Panc1 (cell line): Measurements from ENCODE around the gene TMEM242. TPM values are rescaled to one million over a fixed set of nuclear protein-coding genes. Genes with fewer than 3 reads are reported as not detected.

ENCODE experiments used
- ATAC-seq: fragments of 200-7000 bp; cut with Tn5 transposase; 2 replicates; pipeline ENCODE4 v1.9.1; 2020; ENCODE audit warnings: mild to moderate bottlenecking, moderate library complexity
- BruUV-seq: library from RNA; stranded (reverse); fragments of 400-500 nt; replicated peaks from 2 replicates; lab custom pipeline; 2021; lab: Mats Ljungman, UMichigan
- CTCF ChIA-PET: fragments of 300-600 bp; sonication (Branson Sonifier 250); formaldehyde crosslinking; loops from one replicate; lab custom pipeline; 2022; ENCODE audit warnings: antibody characterized with exemption; lab: Charles Lee
- POLR2A ChIA-PET: fragments of 300-600 bp; sonication (Branson Sonifier 250); formaldehyde crosslinking; loops from one replicate; lab custom pipeline; 2022; ENCODE audit warnings: antibody characterized with exemption; lab: Charles Lee
- DNase-seq: peaks from one replicate; pipeline ENCODE4 v3.0.0-alpha.2; 2010; ENCODE audit warnings: low read depth, low spot score
- H3K27ac ChIP-seq: 2 replicates; pipeline ENCODE4 v1.5.1; 2011; ENCODE audit warnings: mild to moderate bottlenecking, low read length, inconsistent platforms
- H3K27me3 ChIP-seq: fragments of 200-500 bp; sonication (Bioruptor generic); 2 replicates; pipeline ENCODE4 v1.6.0; 2014; ENCODE audit warnings: low read length, inconsistent platforms; ENCODE audit not compliant: control insufficient read depth, insufficient read depth
- H3K36me3 ChIP-seq: fragments of 200-500 bp; sonication (Bioruptor generic); 2 replicates; pipeline ENCODE4 v1.5.1; 2014; ENCODE audit warnings: inconsistent platforms, mild to moderate bottlenecking, low read length, moderate library complexity; ENCODE audit not compliant: control insufficient read depth, insufficient read depth
- H3K4me1 ChIP-seq: 2 replicates; pipeline ENCODE4 v1.5.1; 2011; ENCODE audit warnings: inconsistent platforms, mild to moderate bottlenecking, low read length, moderate library complexity; ENCODE audit not compliant: control insufficient read depth, insufficient read depth
- H3K4me3 ChIP-seq, 2 experiments: 2 replicates each; pipeline ENCODE4 v1.5.1; 2011 to 2012; ENCODE audit warnings: low read depth in 2 of 2, low read length in 2 of 2, mild to moderate bottlenecking in 2 of 2, inconsistent platforms in 1 of 2, moderate library complexity in 1 of 2
- H3K9me3 ChIP-seq: fragments of 200-500 bp; sonication (Bioruptor generic); 2 replicates; pipeline ENCODE4 v1.5.1; 2014; ENCODE audit warnings: low read depth, mild to moderate bottlenecking, inconsistent platforms, low read length, moderate library complexity; ENCODE audit not compliant: control insufficient read depth, insufficient read depth
- POLR2AphosphoS5 ChIP-seq: IDR thresholded peaks from 2 replicates; pipeline ENCODE4 v1.6.1; 2012; ENCODE audit warnings: mild to moderate bottlenecking, low read depth, low read length, moderate library complexity
- SIN3A ChIP-seq: IDR thresholded peaks from 2 replicates; pipeline ENCODE4 v1.6.1; 2012; ENCODE audit warnings: low read depth, mild to moderate bottlenecking, low read length, moderate library complexity, borderline replicate concordance; ENCODE audit not compliant: insufficient read depth
- TCF7L2 ChIP-seq: IDR thresholded peaks from 2 replicates; pipeline ENCODE4 v1.6.1; 2011; ENCODE audit warnings: mild to moderate bottlenecking, low read depth, low read length, inconsistent platforms
- in situ Hi-C: cut with HindIII; loops from 2 replicates; pipeline ENCODE4 v1.10.0; 2016; ENCODE audit warnings: low sequenced_read_pairs, low pct_unique_long_range_greater_than_20kb
- intact Hi-C: fragments of 100-400 bp; cut with micrococcal nuclease; formaldehyde crosslinking; loops from one replicate; pipeline ENCODE4 v1.10.0; 2022; ENCODE audit not compliant: unreplicated experiment
- total RNA-seq: library from RNA; stranded (reverse); gene quantifications from one replicate; pipeline ENCODE4 v1.2.1, GENCODE V29; 2021; ENCODE audit not compliant: unreplicated experiment
- TF ChIP-seq, protein P1 (sequence below), 2 experiments: IDR thresholded peaks; 2 replicates each; pipeline ENCODE4 v1.6.1; 2011 to 2012; ENCODE audit warnings: low read depth in 2 of 2, control low read depth in 1 of 2, low read length in 1 of 2, mild to moderate bottlenecking in 1 of 2, moderate library complexity in 1 of 2; ENCODE audit not compliant: insufficient read depth in 1 of 2
- TF ChIP-seq, protein P2 (sequence below): fragments of 450-650 bp; IDR thresholded peaks from 2 replicates; pipeline ENCODE4 v1.5.1; 2017; ENCODE audit warnings: mild to moderate bottlenecking

The TMEM242 gene
- total RNA-seq, 1 experiment from 2014 or later, result 6.8 TPM

DNA sequence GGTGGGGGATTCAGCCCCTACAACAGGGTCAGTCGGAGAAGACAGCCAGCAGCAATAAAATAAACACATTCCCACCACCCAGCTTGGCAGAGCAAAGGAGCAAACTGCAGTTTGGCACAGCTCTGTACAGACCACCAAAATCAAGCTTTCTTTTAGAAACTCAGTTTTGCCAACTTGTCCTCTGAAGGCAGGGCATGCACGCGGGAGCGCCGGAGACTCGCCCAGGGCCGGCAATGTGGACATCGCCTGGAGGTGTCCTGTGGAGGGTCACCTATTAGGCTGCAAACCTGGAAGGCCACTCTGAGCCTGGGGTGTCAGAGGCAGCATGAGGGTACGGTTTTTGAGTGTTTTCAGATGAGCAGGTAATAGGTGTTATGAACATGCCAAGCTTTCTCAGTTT is 34.7 kb downstream of the TMEM242 start:
- Histone ChIP-seq H3K4me1 (no peaks in the 10 kb centered on the region), H3K36me3 (no peaks in the 10 kb centered on the region), H3K9me3 (no peaks in the 10 kb centered on the region), H3K27ac (no peak overlapping the region), H3K4me3 (no peak overlapping the region), H3K27me3 (no peaks in the 10 kb centered on the region)
- ChIA-PET CTCF (no interaction called here), POLR2A (no interaction called here)
- DNase-seq (no peak), ATAC-seq (no peak)
- BruUV-seq, result no TSS peak
- intact Hi-C loops (no loop called here), in situ Hi-C loops (no loop called here)
- TF ChIP-seq POLR2AphosphoS5 (no peak), SIN3A (no peak)
- TF ChIP-seq, protein P1, sequence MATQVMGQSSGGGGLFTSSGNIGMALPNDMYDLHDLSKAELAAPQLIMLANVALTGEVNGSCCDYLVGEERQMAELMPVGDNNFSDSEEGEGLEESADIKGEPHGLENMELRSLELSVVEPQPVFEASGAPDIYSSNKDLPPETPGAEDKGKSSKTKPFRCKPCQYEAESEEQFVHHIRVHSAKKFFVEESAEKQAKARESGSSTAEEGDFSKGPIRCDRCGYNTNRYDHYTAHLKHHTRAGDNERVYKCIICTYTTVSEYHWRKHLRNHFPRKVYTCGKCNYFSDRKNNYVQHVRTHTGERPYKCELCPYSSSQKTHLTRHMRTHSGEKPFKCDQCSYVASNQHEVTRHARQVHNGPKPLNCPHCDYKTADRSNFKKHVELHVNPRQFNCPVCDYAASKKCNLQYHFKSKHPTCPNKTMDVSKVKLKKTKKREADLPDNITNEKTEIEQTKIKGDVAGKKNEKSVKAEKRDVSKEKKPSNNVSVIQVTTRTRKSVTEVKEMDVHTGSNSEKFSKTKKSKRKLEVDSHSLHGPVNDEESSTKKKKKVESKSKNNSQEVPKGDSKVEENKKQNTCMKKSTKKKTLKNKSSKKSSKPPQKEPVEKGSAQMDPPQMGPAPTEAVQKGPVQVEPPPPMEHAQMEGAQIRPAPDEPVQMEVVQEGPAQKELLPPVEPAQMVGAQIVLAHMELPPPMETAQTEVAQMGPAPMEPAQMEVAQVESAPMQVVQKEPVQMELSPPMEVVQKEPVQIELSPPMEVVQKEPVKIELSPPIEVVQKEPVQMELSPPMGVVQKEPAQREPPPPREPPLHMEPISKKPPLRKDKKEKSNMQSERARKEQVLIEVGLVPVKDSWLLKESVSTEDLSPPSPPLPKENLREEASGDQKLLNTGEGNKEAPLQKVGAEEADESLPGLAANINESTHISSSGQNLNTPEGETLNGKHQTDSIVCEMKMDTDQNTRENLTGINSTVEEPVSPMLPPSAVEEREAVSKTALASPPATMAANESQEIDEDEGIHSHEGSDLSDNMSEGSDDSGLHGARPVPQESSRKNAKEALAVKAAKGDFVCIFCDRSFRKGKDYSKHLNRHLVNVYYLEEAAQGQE (IDR thresholded peaks at IDR 0.05; ENCODE audit: insufficient read depth in 1 of 2, low read depth in 2 of 2, low read length in 1 of 2), result no peak

DNA sequence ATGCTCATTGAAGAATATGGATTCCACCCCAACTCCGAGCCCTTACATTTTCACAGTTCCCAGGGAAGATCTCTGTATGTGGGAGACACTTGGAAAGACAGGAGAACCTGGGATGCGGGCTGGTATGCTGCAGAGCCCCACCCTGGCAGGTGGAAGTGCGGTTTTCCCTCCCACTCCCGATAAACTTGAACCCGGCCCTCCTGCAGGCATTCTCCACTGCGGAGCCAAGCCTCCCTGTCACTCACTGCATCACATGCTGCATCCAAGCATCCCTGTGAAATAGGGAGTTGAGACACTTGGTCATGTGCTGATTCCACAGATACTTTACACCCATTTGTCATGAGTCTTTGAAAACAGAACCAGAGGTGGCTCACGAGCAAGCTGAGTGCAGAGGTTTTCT is 35.4 kb downstream of the TMEM242 start:
- no TSS peak for BruUV-seq
- CTCF ChIA-PET, result no interaction called here
- TF ChIP-seq, protein P1 (IDR thresholded peaks at IDR 0.05; ENCODE audit: insufficient read depth in 1 of 2, low read depth in 2 of 2, low read length in 1 of 2), result no peak
- TF ChIP-seq POLR2AphosphoS5, result no peak
- H3K36me3 ChIP-seq, result no peaks in the 10 kb centered on the region
- POLR2A ChIA-PET, result no interaction called here
- in situ Hi-C loops, result no loop called here
- DNase-seq (no peak), ATAC-seq (no peak)
- no peak overlapping the region for H3K27ac ChIP-seq
- no peaks in the 10 kb centered on the region for H3K27me3 ChIP-seq
- H3K9me3 ChIP-seq, result no peaks in the 10 kb centered on the region
- H3K4me1 ChIP-seq, result no peaks in the 10 kb centered on the region
- no peak overlapping the region for H3K4me3 ChIP-seq
- intact Hi-C loops, result no loop called here

DNA sequence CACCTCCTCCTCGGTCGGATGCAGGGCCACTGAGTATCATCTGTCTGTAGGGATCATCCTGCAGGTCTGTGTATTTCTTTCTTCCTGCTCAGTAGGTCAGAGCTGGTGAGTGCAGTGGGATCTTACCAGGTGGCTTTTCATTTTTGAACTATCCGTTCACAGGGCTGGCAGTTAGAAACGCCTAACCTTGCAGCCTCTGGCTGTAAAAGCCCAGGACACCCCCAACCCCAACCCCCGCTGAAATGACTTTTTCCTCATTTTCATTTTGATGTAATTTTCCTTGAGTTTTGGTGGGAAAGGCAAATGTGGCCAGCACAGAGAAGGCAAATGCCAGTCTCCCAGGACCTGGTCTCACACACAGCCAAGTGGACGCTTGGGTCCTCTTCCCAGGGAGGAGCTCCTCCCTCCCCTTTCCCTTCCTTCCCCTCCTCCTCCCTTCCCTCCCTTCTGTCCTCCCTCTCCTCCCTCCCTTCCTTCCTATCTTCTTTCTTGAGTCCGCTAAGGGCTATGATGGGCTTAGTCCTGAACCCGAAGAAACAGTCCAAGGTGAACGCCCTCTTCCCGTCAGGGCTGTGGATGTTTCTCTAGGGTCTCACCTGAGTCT is 36.0 kb downstream of the TMEM242 start:
- no peaks in the 10 kb centered on the region for H3K36me3 ChIP-seq
- H3K4me1 ChIP-seq, result no peaks in the 10 kb centered on the region
- ATAC-seq, result no peak
- no peaks in the 10 kb centered on the region for H3K9me3 ChIP-seq
- intact Hi-C loops (no loop called here), in situ Hi-C loops (no loop called here)
- H3K27me3 ChIP-seq, result no peaks in the 10 kb centered on the region
- ChIA-PET CTCF (interaction anchor here (0.6 kb wide), 1 partner anchor 15 kb away, joined by 3 read pairs; no protein-coding TSS in a partner anchor), POLR2A (no interaction called here)
- H3K27ac ChIP-seq, result no peak overlapping the region
- TF ChIP-seq SIN3A (no peak), POLR2AphosphoS5 (no peak), TCF7L2 (no peak)
- TF ChIP-seq, protein P2, sequence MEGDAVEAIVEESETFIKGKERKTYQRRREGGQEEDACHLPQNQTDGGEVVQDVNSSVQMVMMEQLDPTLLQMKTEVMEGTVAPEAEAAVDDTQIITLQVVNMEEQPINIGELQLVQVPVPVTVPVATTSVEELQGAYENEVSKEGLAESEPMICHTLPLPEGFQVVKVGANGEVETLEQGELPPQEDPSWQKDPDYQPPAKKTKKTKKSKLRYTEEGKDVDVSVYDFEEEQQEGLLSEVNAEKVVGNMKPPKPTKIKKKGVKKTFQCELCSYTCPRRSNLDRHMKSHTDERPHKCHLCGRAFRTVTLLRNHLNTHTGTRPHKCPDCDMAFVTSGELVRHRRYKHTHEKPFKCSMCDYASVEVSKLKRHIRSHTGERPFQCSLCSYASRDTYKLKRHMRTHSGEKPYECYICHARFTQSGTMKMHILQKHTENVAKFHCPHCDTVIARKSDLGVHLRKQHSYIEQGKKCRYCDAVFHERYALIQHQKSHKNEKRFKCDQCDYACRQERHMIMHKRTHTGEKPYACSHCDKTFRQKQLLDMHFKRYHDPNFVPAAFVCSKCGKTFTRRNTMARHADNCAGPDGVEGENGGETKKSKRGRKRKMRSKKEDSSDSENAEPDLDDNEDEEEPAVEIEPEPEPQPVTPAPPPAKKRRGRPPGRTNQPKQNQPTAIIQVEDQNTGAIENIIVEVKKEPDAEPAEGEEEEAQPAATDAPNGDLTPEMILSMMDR, result no peak
- TF ChIP-seq, protein P1 (IDR thresholded peaks at IDR 0.05; ENCODE audit: insufficient read depth in 1 of 2, low read depth in 2 of 2, low read length in 1 of 2), result no peak
- H3K4me3 ChIP-seq, result no peak overlapping the region
- DNase-seq, result no peak
- BruUV-seq, result no TSS peak
